Measurements from ENCODE around the gene CCNYL1.
"Not testable (repeated sequence)": the region's sequence is repeated elsewhere in the genome, so short reads cannot be mapped to it uniquely, and the experiment has no call there.

Gene CCNYL1

GRCh38 chr2:207698301-207698700, 13.1 kb upstream of the CCNYL1 start:
- no peak for DNase-seq

GRCh38 chr2:207704078-207704477, 7.4 kb upstream of the CCNYL1 start:
- peak; percentile 54 for DNase-seq

- no peak for DNase-seq
Observed at GRCh38 chr2:207704671-207705070, 6.8 kb upstream of the CCNYL1 start.

GRCh38 chr2:207706936-207707860, 4.2 kb upstream of the CCNYL1 start:
- peak; percentile 77 for DNase-seq

- no peak for DNase-seq
Observed at GRCh38 chr2:207711750-207712530, 500 bp downstream of the CCNYL1 start.

- DNase-seq: no peak
Observed at GRCh38 chr2:207716056-207716455, 4.6 kb downstream of the CCNYL1 start.

GRCh38 chr2:207718521-207718920, 7.1 kb downstream of the CCNYL1 start:
- no peak for DNase-seq

GRCh38 chr2:207719008-207719407, 7.6 kb downstream of the CCNYL1 start:
- no peak for DNase-seq

- not testable (repeated sequence) for DNase-seq
Observed at GRCh38 chr2:207719655-207720054, 8.2 kb downstream of the CCNYL1 start.

GRCh38 chr2:207720517-207721187, 9.2 kb downstream of the CCNYL1 start:
- no peak for DNase-seq

- DNase-seq: no peak
Observed at GRCh38 chr2:207722773-207723424, 11.5 kb downstream of the CCNYL1 start.

- DNase-seq: not testable (repeated sequence)
Observed at GRCh38 chr2:207723425-207723787, 12.0 kb downstream of the CCNYL1 start.

- DNase-seq: no peak
Observed at GRCh38 chr2:207724113-207724512, 12.7 kb downstream of the CCNYL1 start.

GRCh38 chr2:207725873-207726578, 14.6 kb downstream of the CCNYL1 start:
- no peak for DNase-seq

- no peak for DNase-seq
Observed at GRCh38 chr2:207727261-207727660, 15.8 kb downstream of the CCNYL1 start.

- DNase-seq: no peak
Observed at GRCh38 chr2:207729465-207729998, 18.1 kb downstream of the CCNYL1 start.

- no peak for DNase-seq
Observed at GRCh38 chr2:207731138-207731537, 19.7 kb downstream of the CCNYL1 start.

- no peak for DNase-seq
Observed at GRCh38 chr2:207733597-207734240, 22.3 kb downstream of the CCNYL1 start.

GRCh38 chr2:207734264-207734635, 22.8 kb downstream of the CCNYL1 start:
- DNase-seq: no peak

GRCh38 chr2:207734636-207735512, 23.4 kb downstream of the CCNYL1 start:
- DNase-seq: no peak

All from NCI-H226 (cell line).